ENCODE data around the gene AADACL4. TPM values are rescaled to one million over a fixed set of nuclear protein-coding genes. Genes with fewer than 3 reads are reported as not detected.
A peak's percentile ranks its signal among the peaks of the same experiment; 100 is the strongest.

The AADACL4 gene
- total and polyA plus RNA-seq, 9 of the 15 experiments (the other 6 are each of a cell fraction or from before 2014, with no cell fraction given) = not detected

DNA sequence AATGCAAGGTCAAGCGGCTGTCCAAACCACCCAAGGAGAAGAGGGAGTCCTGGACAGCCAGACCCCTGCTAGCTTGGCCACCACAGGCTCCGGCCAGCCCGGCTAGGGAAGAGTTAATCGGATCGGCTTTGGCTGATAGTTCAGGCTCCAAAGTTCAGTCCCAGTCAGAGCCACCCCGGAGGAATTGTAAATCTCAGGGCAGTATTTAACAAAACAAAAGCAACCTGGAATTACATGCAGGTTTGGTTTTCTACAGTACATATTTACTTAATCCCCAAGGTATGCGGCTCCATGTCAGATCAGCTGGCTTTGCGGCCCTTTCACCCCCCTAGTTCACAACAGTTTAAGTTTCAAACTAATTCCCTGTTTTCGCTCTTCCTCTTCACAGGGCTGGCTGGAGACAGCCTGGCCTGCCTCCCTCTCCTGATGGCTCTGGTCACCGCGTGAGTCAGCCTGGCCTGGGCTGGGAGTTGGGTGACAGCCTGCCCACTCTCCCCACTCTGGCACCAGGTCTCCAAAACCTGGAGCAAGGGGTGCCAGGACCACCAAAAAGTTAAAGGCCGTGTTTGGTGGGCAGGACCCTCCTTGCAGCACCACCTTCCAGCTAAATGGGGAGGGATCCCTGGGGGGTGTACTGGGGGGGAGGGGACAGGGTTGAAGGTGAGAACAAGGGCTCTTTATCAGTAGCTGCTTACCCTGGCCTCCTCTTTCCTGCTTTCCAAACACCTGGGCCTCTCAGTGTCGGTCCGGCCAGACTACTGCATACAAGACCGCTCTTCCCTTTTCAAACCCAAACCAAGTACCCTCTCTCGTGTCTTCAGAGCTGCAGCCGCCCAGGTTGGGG is 27.8 kb upstream of the AADACL4 start (continued):
- no peak for TF ChIP-seq MCM5 (IDR thresholded peaks at IDR 0.05; ENCODE audit: low read depth)
- TF ChIP-seq TAF9B (IDR thresholded peaks at IDR 0.05; ENCODE audit: partially characterized antibody) = no peak
- no peak for TF ChIP-seq PPARD (CRISPR knock-in tag; IDR thresholded peaks at IDR 0.05)
- no peak for TF ChIP-seq CHCHD3 (CRISPR knock-in tag; IDR thresholded peaks at IDR 0.05)
- TF ChIP-seq RNF2 (IDR thresholded peaks at IDR 0.05) = no peak
- TF ChIP-seq, protein P1, sequence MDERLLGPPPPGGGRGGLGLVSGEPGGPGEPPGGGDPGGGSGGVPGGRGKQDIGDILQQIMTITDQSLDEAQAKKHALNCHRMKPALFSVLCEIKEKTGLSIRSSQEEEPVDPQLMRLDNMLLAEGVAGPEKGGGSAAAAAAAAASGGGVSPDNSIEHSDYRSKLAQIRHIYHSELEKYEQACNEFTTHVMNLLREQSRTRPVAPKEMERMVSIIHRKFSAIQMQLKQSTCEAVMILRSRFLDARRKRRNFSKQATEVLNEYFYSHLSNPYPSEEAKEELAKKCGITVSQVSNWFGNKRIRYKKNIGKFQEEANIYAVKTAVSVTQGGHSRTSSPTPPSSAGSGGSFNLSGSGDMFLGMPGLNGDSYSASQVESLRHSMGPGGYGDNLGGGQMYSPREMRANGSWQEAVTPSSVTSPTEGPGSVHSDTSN (CRISPR knock-in tag; IDR thresholded peaks at IDR 0.05; ENCODE audit: low read depth) = no peak
- TF ChIP-seq, protein P1 (tag; conservative IDR thresholded peaks at IDR 0.05; ENCODE audit: low read depth) = no peak
- no peak for TF ChIP-seq ZNF274 (IDR thresholded peaks at IDR 0.05; ENCODE audit: borderline replicate concordance, low read depth, low read length)
- no peak for TF ChIP-seq FOXM1 (IDR thresholded peaks at IDR 0.05; ENCODE audit: low read depth)
- TF ChIP-seq FOXM1 (CRISPR knock-in tag; IDR thresholded peaks at IDR 0.05; ENCODE audit: low read depth) = no peak
- TF ChIP-seq MLLT1 (IDR thresholded peaks at IDR 0.05) = no peak; a peak in 1 of 4 replicates
- TF ChIP-seq ZNF644 (tag; IDR thresholded peaks at IDR 0.05; ENCODE audit: low read depth) = no peak
- TF ChIP-seq, protein P2, sequence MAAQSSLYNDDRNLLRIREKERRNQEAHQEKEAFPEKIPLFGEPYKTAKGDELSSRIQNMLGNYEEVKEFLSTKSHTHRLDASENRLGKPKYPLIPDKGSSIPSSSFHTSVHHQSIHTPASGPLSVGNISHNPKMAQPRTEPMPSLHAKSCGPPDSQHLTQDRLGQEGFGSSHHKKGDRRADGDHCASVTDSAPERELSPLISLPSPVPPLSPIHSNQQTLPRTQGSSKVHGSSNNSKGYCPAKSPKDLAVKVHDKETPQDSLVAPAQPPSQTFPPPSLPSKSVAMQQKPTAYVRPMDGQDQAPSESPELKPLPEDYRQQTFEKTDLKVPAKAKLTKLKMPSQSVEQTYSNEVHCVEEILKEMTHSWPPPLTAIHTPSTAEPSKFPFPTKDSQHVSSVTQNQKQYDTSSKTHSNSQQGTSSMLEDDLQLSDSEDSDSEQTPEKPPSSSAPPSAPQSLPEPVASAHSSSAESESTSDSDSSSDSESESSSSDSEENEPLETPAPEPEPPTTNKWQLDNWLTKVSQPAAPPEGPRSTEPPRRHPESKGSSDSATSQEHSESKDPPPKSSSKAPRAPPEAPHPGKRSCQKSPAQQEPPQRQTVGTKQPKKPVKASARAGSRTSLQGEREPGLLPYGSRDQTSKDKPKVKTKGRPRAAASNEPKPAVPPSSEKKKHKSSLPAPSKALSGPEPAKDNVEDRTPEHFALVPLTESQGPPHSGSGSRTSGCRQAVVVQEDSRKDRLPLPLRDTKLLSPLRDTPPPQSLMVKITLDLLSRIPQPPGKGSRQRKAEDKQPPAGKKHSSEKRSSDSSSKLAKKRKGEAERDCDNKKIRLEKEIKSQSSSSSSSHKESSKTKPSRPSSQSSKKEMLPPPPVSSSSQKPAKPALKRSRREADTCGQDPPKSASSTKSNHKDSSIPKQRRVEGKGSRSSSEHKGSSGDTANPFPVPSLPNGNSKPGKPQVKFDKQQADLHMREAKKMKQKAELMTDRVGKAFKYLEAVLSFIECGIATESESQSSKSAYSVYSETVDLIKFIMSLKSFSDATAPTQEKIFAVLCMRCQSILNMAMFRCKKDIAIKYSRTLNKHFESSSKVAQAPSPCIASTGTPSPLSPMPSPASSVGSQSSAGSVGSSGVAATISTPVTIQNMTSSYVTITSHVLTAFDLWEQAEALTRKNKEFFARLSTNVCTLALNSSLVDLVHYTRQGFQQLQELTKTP (IDR thresholded peaks at IDR 0.05; ENCODE audit: low read depth in 1 of 2, partially characterized antibody in 2 of 2) = peak in 1 of 2 experiments; percentile 30
- no peak for TF ChIP-seq SRSF1 (IDR thresholded peaks at IDR 0.05; ENCODE audit: low read depth, low read length)
- TF ChIP-seq ELK1 (CRISPR knock-in tag; IDR thresholded peaks at IDR 0.05) = no peak
- TF ChIP-seq ATF6 (CRISPR knock-in tag; IDR thresholded peaks at IDR 0.05) = no peak

Measured in K562 (cell line).